ENCODE measurements around the gene TMEM167B.
"Not testable (repeated sequence)": the region's sequence is repeated elsewhere in the genome, so short reads cannot be mapped to it uniquely, and the experiment has no call there.

The TMEM167B gene

DNA sequence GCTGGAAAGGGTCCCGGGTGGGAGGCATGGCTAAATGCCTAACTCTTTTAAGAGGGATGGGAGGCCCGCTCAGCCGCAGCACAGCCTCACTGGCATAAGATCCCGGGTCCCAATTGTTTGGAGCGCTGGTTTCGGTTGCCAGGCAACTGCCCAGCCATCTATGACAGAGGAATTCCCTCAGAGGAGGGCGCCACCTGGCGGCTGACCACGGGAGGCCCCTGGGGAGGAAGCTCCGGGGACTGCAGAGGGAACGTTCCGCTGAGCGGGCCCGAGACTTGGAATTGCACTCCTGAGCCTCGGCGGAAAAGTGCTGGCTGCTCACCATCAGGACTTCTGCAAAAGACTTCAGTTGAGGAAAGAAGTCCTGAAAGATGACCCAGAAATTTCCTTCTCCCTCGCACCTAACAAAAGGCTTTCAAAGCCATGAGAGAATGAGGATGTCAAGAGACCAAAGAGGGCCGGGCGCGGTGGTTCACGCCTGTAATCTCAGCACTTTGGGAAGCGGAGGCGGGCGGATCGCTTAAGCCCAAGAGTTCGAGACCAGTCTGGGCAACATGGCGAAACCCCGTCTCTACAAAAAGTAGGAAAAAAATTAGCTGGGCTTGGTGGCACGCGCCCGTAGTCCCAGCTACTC lies 22.2 kb downstream of the TMEM167B start:
- DNase-seq (ENCODE audit: low read depth in 2 of 2) = peak; percentile 76

GRCh38 chr1:109113590-109114341 lies 23.2 kb downstream of the TMEM167B start, which contains the start of gene ELAPOR1:
Gene ELAPOR1 (plus strand): TSS chr1:109114115. CDS start chr1:109114184, 69 bp downstream.
- peak; percentile 93 for DNase-seq (ENCODE audit: low read depth in 2 of 2)

- no peak for DNase-seq (ENCODE audit: low read depth in 2 of 2)
These were observed 23.7 kb downstream of the TMEM167B start for GRCh38 chr1:109114342-109114674.

DNA sequence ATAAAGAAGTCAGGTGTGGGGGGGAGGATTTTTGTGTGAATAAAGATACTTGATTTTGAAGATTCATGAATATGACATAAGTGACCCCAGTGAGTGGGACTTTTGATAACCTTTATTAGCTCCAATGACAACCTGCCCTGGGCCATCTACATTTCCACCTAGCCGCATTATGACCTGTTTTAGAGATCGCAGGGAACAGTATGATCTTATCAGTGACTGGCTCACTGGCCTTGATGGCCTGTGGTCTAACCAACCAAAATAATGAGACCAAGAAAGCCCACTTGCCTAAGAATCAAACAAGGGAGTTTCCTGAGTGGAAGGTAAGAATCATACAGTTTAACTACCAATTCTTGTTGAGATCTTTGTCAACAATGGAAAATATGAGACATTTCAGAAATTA lies 25.1 kb downstream of the TMEM167B start:
- DNase-seq (ENCODE audit: low read depth in 2 of 2) = no peak

- no peak for DNase-seq (ENCODE audit: low read depth in 2 of 2)
These were observed 25.7 kb downstream of the TMEM167B start for GRCh38 chr1:109116286-109116685.

GRCh38 chr1:109118089-109118488 lies 27.5 kb downstream of the TMEM167B start:
- no peak for DNase-seq (ENCODE audit: low read depth in 2 of 2)

- DNase-seq (ENCODE audit: low read depth in 2 of 2) = no peak
These were observed 29.8 kb downstream of the TMEM167B start for GRCh38 chr1:109120356-109120755.

- no peak for DNase-seq (ENCODE audit: low read depth in 2 of 2)
These were observed 40.5 kb downstream of the TMEM167B start for GRCh38 chr1:109131059-109131458.

DNA sequence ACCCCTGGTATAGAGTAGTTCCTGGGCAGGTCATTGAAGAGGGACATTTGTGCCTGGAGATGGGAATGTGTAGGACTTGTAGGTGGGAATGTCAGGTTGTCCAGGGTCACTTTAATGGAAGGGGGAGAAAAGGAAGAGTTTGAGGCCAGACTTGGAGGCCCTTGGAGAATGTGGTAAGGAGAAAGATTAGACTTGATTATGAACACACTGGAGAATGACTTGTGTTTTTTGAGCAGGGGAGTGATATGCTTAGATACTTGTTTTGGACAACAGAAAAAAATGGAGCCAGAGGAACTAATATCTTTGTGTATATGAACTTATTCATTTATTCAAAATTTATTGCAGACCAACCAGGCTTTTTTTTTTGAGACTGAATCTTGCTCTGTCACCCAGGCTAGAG lies 41.2 kb downstream of the TMEM167B start:
- no peak for DNase-seq (ENCODE audit: low read depth in 2 of 2)

- no peak for DNase-seq (ENCODE audit: low read depth in 2 of 2)
These were observed 42.6 kb downstream of the TMEM167B start for GRCh38 chr1:109133002-109133706.

DNA sequence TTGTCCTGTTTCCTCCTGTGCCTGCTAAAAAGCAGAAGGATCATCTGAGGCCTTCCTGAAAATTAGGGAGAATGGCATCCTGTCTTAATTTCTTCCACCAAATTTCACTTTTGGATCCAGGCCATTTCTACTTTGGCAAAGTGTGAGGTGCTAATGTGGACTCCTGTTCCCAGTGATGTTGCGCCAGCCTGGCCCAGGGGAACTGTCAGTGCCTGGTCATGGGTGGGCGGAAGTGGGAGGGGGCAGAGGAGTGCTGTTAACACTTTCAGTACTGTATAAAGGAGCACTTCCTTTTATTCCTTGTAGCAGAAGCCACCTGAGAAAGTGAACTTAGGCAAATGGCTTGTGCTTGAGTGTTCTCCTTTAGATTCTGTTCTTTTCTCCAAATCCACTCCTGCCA lies 43.3 kb downstream of the TMEM167B start:
- DNase-seq (ENCODE audit: low read depth in 2 of 2) = no peak

- no peak for DNase-seq (ENCODE audit: low read depth in 2 of 2)
These were observed 43.9 kb downstream of the TMEM167B start for GRCh38 chr1:109134423-109134822.

DNA sequence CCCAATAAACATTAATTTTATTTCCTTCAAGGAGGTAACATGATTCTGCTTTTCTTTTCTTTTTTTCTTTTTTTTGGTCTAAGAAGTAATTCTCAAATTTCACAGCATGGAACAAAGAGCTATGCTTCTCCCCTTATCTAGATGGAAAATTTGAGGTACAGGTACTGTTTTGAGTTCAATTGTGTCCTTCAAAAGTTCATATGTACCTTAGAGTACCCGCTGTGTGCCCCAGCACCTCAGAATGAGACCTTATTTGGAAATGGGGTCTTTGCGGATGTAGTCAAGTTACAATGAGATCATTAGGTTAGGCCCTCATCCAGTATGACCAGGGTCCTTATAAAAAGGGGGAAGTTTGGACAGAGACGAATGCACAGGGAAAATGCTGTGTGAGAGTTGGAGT lies 45.4 kb downstream of the TMEM167B start:
- DNase-seq (ENCODE audit: low read depth in 2 of 2) = no peak

DNA sequence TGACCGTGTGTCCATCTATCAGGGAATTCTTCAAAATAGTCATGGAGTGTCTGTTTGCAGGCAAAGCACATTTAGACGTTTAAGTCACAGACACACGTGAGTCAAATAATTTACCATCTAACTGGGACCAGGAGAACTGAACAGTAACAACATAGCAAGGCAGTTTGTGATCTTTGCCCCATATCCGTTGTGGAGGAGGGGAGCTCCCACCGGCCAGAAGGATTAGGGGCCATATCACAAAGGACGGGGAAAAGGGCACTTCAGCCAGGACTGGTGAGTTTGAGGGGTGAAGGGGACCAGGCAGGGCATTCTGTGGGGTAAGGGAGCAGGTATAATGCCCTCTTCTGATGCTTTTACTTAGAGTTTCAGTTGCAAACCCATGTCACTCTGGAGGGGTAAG lies 46.2 kb downstream of the TMEM167B start:
- no peak for DNase-seq (ENCODE audit: low read depth in 2 of 2)

GRCh38 chr1:109137958-109138357 lies 47.4 kb downstream of the TMEM167B start:
- DNase-seq (ENCODE audit: low read depth in 2 of 2) = no peak

DNA sequence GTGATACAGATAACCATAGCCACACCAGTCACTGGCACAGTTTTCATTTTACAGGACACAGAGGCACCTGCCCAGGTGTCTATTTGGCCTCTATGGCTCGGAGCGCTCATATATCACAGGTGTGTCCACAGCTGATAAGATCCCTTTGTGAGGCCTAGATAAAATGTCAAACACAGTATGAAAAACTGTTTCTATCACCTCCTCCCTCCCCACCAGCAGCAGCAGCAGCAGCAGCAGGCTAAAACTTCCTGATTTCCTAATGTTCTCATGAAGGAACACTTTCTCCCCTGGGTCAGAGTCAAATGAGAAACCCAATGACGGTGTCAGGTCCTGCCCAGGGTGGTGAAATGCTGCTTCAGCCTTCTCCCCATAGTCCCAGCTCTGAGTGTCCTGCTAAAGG lies 47.8 kb downstream of the TMEM167B start:
- DNase-seq (ENCODE audit: low read depth in 2 of 2) = no peak

DNA sequence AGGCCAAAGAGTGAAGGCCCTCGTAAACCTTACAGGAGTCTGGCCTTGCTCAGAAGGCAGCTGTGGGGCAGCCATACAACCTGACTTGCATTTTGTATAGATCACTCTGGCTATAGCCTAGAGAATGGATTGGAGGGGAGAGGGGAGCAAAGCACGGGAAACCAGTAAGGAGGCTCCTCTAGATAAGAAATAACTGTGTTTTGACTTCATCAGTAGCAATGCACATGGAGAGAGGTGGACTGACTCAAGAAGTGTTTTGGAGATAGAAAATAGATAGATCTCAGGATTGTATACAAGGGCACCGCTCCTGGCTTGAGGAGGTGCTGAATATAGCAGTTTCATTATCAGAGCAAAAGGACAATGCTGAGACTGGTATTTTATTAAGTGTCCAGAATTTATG lies 49.8 kb downstream of the TMEM167B start:
- DNase-seq (ENCODE audit: low read depth in 2 of 2) = no peak

- no peak for DNase-seq (ENCODE audit: low read depth in 2 of 2)
These were observed 51.7 kb downstream of the TMEM167B start for GRCh38 chr1:109142260-109142659.

DNA sequence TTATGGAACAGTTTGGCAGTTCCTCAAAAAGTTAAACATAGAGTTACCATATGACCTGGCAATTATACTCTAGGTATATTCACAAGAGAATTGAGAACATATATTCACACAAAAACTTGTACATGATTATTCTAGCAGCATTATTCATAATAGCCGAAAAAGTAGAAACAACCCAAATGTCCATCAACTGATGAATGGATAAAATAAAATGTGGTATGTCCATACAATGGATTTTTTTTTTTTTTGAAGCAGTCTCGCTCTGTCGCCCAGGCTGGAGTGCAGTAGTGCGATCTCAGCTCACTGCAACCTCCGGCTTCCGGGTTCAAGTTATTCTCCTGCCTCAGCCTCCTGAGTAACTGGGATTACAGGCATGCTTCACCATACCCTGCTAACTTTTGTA lies 52.2 kb downstream of the TMEM167B start:
- not testable (repeated sequence) for DNase-seq (ENCODE audit: low read depth in 2 of 2)
